ENCODE results near the gene EBPL.
"Not testable (repeated sequence)": the region's sequence is repeated elsewhere in the genome, so short reads cannot be mapped to it uniquely, and the experiment has no call there.

Gene EBPL

GRCh38 chr13:49632156-49632555 lies 59.1 kb downstream of the EBPL start:
- no peak for DNase-seq

GRCh38 chr13:49630580-49630979 lies 60.7 kb downstream of the EBPL start:
- DNase-seq = no peak

- no peak for DNase-seq
Observed at GRCh38 chr13:49629947-49630346, 61.3 kb downstream of the EBPL start.

GRCh38 chr13:49629196-49629938 lies 61.9 kb downstream of the EBPL start:
- no peak for DNase-seq

GRCh38 chr13:49627831-49628652 lies 63.2 kb downstream of the EBPL start, which contains the start of gene ARL11:
ARL11 (plus strand) TSS chr13:49628507; CDS start chr13:49630448, 1,941 bp downstream.
- no peak for DNase-seq

GRCh38 chr13:49625392-49626079 lies 65.8 kb downstream of the EBPL start:
- DNase-seq = no peak

- DNase-seq = no peak
Observed at GRCh38 chr13:49624229-49624628, 67.1 kb downstream of the EBPL start.

- DNase-seq = no peak
Observed at GRCh38 chr13:49622174-49622946, 68.9 kb downstream of the EBPL start.

GRCh38 chr13:49620170-49620621 lies 71.1 kb downstream of the EBPL start:
- DNase-seq = no peak

- no peak for DNase-seq
Observed at GRCh38 chr13:49616676-49617065, 74.6 kb downstream of the EBPL start.

GRCh38 chr13:49615836-49616675 lies 75.2 kb downstream of the EBPL start:
- DNase-seq = no peak

- not testable (repeated sequence) for DNase-seq
Observed at GRCh38 chr13:49612042-49612441, 79.2 kb downstream of the EBPL start.

Measured in NCI-H1436 treated with DMSO at 0.1 percent for 48 hours (cell line).